A549 treated with CORT108297 at 1 μM for 4 hours (cell line): ENCODE measurements around the gene RPS3. TPM values are rescaled to one million over a fixed set of nuclear protein-coding genes. Genes with fewer than 3 reads are reported as not detected.

Experiments used
- total RNA-seq: library from RNA; stranded (reverse); fragments of 200-300 nt; extraction: Qiagen RNA extraction; gene quantifications from 5 replicates; pipeline ENCODE4 v1.2.3, GENCODE V29; 2022

Gene RPS3
- 3,282 to 4,477 TPM (median 3,376 TPM) in 5 replicates for total RNA-seq

DNA sequence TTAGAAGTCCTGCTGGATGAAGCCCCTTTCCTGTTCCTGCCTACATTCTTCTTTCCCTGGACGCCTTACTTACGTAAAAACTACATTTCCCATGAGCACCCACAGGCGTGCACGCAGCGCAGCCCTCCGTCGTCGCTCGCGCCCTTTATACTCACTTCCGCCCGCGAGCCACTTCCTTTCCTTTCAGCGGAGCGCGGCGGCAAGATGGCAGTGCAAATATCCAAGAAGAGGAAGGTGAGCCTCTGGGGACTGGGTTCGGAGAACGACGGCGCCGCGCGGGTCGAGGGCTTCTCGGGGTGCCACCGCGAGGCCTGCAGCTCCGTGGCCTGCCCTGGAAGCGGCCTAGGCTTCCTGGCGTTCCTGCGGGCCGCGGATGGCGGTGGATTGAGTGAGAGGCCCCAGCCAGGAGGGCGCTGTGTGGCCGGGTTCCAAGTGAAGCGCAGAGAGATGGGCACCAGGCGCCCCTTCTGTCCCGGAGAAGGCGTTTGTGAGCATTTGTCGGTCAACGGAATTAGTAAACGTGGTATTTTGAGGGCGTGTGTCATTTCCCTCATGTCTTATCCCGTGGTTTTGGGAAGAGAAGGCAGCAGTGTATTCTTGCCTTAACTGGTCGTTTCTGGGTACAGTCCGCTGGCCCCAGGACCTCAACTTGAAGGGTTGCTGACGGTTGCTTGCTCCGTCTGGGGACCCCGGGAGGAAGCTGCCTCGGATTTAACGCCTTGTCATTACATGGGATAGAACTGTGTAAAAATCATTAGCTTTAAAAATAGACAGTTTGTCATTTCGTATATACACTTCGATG is at the start of gene RPS3:
RPS3 (plus strand) TSS at position 175 of the 802 bp plus-strand sequence; CDS start at position 205, 30 bp downstream.

DNA sequence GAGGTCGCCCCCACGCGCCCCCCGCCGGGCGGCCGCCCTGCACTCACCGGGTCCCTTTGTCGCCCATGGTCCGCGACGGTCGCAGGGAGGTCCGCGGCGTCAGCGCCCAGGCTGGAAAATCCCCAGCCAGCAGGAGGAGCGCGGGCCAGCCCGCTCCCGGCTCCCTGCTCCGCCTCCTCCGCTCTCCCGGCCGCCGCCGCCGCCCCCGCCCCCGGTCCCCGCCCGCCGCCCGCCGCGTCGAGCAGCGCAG is 47.9 kb upstream of the RPS3 start, which contains the start of gene ARRB1:
ARRB1 (minus strand) TSS at position 121 of the 250 bp plus-strand sequence; CDS start at position 67, 54 bp downstream.

GRCh38 chr11:75432911-75433321 is 33.6 kb downstream of the RPS3 start, which contains the start of gene KLHL35:
TSS of gene KLHL35 (minus strand) at chr11:75433203. CDS start at chr11:75430629, 2,574 bp downstream.

Other genes with a start within 250 kb of the RPS3 start
- gene SLCO2B1, start 248.4 kb upstream of the RPS3 start, total RNA-seq, result 2.9 to 5.1 TPM (median 4.2 TPM) in 5 replicates
- gene TPBGL, start 158.7 kb upstream of the RPS3 start, total RNA-seq, result 0.08 to 0.30 TPM (median 0.23 TPM) in 5 replicates
- 3.4 to 4.6 TPM (median 4.2 TPM) in 5 replicates for gene ARRB1, start 47.9 kb upstream of the RPS3 start, total RNA-seq
- gene KLHL35, start 33.7 kb downstream of the RPS3 start, total RNA-seq, result 0.63 to 1.8 TPM (median 1.1 TPM) in 5 replicates
- 7.4 to 13.6 TPM (median 10.7 TPM) in 5 replicates for gene GDPD5, start 126.4 kb downstream of the RPS3 start, total RNA-seq
- gene SERPINH1, start 162.7 kb downstream of the RPS3 start, total RNA-seq, result 78.4 to 113 TPM (median 104 TPM) in 5 replicates